Hepatocyte (in vitro differentiated cells): ENCODE results near the gene SHPK.

Experiments
- EZH2 ChIP-seq: fragments of 200-600 bp; sonication (generic); IDR thresholded peaks from 2 replicates; pipeline ENCODE4 v1.6.1; 2016; ENCODE audit warnings: antibody characterized with exemption, mild to moderate bottlenecking, borderline replicate concordance
- EZH2phosphoT487 ChIP-seq: fragments of 200-600 bp; sonication (generic); IDR thresholded peaks from one replicate; pipeline ENCODE4 v1.6.1; 2018; ENCODE audit warnings: antibody characterized with exemption, mild to moderate bottlenecking, low read depth, moderate library complexity; ENCODE audit not compliant: unreplicated experiment, severe bottlenecking
- TF ChIP-seq, protein P1 (sequence below): fragments of 200-600 bp; sonication (generic); IDR thresholded peaks from 2 replicates; pipeline ENCODE4 v1.5.1; 2016; ENCODE audit warnings: antibody characterized with exemption, mild to moderate bottlenecking; ENCODE audit not compliant: poor library complexity

GRCh38 chr17:3621146-3621720 is 14.8 kb downstream of the SHPK start:
- no peak for TF ChIP-seq EZH2
- TF ChIP-seq, protein P1, sequence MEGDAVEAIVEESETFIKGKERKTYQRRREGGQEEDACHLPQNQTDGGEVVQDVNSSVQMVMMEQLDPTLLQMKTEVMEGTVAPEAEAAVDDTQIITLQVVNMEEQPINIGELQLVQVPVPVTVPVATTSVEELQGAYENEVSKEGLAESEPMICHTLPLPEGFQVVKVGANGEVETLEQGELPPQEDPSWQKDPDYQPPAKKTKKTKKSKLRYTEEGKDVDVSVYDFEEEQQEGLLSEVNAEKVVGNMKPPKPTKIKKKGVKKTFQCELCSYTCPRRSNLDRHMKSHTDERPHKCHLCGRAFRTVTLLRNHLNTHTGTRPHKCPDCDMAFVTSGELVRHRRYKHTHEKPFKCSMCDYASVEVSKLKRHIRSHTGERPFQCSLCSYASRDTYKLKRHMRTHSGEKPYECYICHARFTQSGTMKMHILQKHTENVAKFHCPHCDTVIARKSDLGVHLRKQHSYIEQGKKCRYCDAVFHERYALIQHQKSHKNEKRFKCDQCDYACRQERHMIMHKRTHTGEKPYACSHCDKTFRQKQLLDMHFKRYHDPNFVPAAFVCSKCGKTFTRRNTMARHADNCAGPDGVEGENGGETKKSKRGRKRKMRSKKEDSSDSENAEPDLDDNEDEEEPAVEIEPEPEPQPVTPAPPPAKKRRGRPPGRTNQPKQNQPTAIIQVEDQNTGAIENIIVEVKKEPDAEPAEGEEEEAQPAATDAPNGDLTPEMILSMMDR, result no peak
- no peak for TF ChIP-seq EZH2phosphoT487
